ENCODE results near the gene TMX2.

DNA sequence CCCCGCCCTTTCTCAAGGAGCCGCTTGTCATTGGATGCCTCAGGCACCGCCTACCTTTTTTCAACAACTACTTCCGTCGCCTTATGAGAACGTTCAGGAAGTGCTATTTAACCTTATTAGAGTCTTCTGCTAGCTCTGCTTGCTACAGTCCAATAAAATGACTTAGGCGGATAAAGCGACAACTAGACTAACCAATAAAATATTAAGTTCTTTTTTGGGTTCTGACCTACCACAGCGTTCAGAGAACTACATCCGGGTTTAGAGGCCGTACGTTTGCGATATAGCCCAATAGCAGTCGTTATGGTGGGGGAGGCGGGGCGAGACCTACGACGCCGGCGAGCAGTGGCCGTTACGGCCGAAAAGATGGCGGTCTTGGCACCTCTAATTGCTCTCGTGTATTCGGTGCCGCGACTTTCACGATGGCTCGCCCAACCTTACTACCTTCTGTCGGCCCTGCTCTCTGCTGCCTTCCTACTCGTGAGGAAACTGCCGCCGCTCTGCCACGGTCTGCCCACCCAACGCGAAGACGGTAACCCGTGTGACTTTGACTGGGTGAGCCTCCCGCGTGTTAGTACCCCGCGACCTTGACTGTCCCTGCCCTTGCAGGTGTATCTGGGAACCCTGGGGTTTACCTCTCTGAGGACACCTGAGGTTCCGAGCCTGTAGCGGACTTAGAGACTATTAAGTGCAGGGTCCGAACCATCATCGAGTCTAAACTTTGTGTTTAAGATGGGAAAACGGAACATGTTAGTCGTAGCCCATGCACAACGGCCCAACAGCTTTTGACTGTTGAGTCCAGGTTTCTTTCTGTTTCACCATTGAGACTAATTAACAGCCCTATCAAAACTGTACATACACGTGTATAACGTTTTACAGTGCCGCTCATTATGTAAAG is at the start of gene TMX2:
- TF ChIP-seq, protein P1, sequence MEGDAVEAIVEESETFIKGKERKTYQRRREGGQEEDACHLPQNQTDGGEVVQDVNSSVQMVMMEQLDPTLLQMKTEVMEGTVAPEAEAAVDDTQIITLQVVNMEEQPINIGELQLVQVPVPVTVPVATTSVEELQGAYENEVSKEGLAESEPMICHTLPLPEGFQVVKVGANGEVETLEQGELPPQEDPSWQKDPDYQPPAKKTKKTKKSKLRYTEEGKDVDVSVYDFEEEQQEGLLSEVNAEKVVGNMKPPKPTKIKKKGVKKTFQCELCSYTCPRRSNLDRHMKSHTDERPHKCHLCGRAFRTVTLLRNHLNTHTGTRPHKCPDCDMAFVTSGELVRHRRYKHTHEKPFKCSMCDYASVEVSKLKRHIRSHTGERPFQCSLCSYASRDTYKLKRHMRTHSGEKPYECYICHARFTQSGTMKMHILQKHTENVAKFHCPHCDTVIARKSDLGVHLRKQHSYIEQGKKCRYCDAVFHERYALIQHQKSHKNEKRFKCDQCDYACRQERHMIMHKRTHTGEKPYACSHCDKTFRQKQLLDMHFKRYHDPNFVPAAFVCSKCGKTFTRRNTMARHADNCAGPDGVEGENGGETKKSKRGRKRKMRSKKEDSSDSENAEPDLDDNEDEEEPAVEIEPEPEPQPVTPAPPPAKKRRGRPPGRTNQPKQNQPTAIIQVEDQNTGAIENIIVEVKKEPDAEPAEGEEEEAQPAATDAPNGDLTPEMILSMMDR (IDR thresholded peaks at IDR 0.05 in 4 of 5, conservative IDR thresholded peaks at IDR 0.05 in 1 of 5), result peak in 1 of 5 experiments; percentile 3
- peak; percentile 49 to 59 for TF ChIP-seq POLR2A (IDR thresholded peaks at IDR 0.05)

Measured in gastrocnemius medialis (tissue), 4 donors.